Erythroblast (primary cell): ENCODE measurements around the gene BMPR2.

ENCODE experiments used
- GATA1 ChIP-seq: IDR thresholded peaks from 2 replicates; pipeline ENCODE4 v1.6.1; 2011; ENCODE audit warnings: low read depth, mild to moderate bottlenecking, control low read depth, low read length, moderate library complexity
- POLR2A ChIP-seq: IDR thresholded peaks from 2 replicates; pipeline ENCODE4 v1.6.1; 2011; ENCODE audit warnings: mild to moderate bottlenecking, low read length

DNA sequence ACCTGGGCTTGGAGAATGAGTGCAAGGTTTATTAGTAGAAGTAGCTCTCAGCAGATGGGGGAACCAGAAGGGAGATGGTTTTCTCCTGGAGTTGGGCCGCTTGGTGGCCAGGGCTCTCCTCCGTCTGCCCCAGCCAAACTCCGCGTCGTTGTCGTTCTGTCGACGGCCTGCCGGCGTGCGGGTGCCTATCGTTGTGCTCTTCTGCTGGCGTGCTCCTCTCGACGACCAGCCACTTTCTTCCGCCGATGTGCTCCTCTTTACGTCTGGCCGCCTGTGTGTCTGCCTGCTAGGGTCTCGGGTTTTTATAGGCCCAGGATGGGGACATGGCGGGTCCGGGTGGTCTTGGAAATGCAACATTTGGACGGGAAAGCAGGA, 119.1 kb downstream of the BMPR2 start:
- TF ChIP-seq POLR2A, result no peak
- TF ChIP-seq GATA1, result no peak
